NCI-H524 (cell line): Measurements from ENCODE around the gene DCAKD.

Experiments
- DNase-seq, 2 experiments: peaks; one replicate each; lab custom pipeline; 2025; lab: John Stamatoyannopoulos, UW

Gene DCAKD

GRCh38 chr17:45051060-45051719 is at the start of gene DCAKD:
Gene DCAKD, minus strand, starts transcription at chr17:45051632. Its CDS starts 16,747 bp downstream, at chr17:45034885.
- DNase-seq = peak; percentile 91 to 96

GRCh38 chr17:45098869-45099616 is 47.6 kb upstream of the DCAKD start:
- peak; percentile 76 to 89 for DNase-seq

GRCh38 chr17:45098081-45098868 is 46.8 kb upstream of the DCAKD start:
- peak; percentile 87 to 95 for DNase-seq

- no peak for DNase-seq
These were observed 45.5 kb upstream of the DCAKD start for GRCh38 chr17:45096926-45097325.

- peak in 1 of 2 experiments; percentile 50 for DNase-seq
These were observed 44.7 kb upstream of the DCAKD start for GRCh38 chr17:45096141-45096540.

GRCh38 chr17:45093444-45094110 is 42.1 kb upstream of the DCAKD start:
- DNase-seq = no peak

GRCh38 chr17:45092911-45093430 is 41.5 kb upstream of the DCAKD start:
- no peak for DNase-seq

- no peak for DNase-seq
These were observed 40.5 kb upstream of the DCAKD start for GRCh38 chr17:45091778-45092425.

- DNase-seq = no peak
These were observed 39.3 kb upstream of the DCAKD start for GRCh38 chr17:45090711-45091110.

GRCh38 chr17:45088741-45089140 is 37.3 kb upstream of the DCAKD start:
- no peak for DNase-seq

GRCh38 chr17:45087978-45088377 is 36.5 kb upstream of the DCAKD start:
- no peak for DNase-seq

- DNase-seq = no peak
These were observed 36.1 kb upstream of the DCAKD start for GRCh38 chr17:45087504-45087975.

GRCh38 chr17:45086865-45087503 is 35.6 kb upstream of the DCAKD start:
- DNase-seq = no peak

- DNase-seq = no peak
These were observed 35.0 kb upstream of the DCAKD start for GRCh38 chr17:45086391-45086790.

- no peak for DNase-seq
These were observed 29.7 kb upstream of the DCAKD start for GRCh38 chr17:45081047-45081703.

- no peak for DNase-seq
These were observed 26.2 kb upstream of the DCAKD start for GRCh38 chr17:45077643-45078042.

GRCh38 chr17:45073414-45074070 is 22.1 kb upstream of the DCAKD start:
- peak; percentile 25 to 51 for DNase-seq

GRCh38 chr17:45070809-45071208 is 19.4 kb upstream of the DCAKD start:
- DNase-seq = no peak

GRCh38 chr17:45070001-45070400 is 18.6 kb upstream of the DCAKD start:
- DNase-seq = no peak

GRCh38 chr17:45067637-45068036 is 16.2 kb upstream of the DCAKD start:
- no peak for DNase-seq
